Measurements from ENCODE around the gene SAV1. TPM values are rescaled to one million over a fixed set of nuclear protein-coding genes. Genes with fewer than 3 reads are reported as not detected.

SAV1 gene
- 10 to 100 TPM; 11.2 to 58.0 (median 26.2) TPM for total RNA-seq
- polyA plus RNA-seq = 10 to 100 TPM; 19.0 to 37.0 (median 25.7) TPM
- long read RNA-seq, donor 1, partial matches to known transcripts = 0 of 4 reads
- long read RNA-seq, donor 1, other reads (novel, unspliced or antisense) = 0 of 4 reads
- long read RNA-seq, donor 2, partial matches to known transcripts = 0 of 3 reads
- long read RNA-seq, donor 2, other reads (novel, unspliced or antisense) = 0 of 3 reads
- long read RNA-seq, donor 3, partial matches to known transcripts = 0 of 1 reads
- long read RNA-seq, donor 3, other reads (novel, unspliced or antisense) = 0 of 1 reads
- long read RNA-seq, donor 4 = 0 reads
- long read RNA-seq, donor 5, transcript SAV1-201 (5 exons, 3,063 nt) = major isoform, 8 of 9 reads
- long read RNA-seq, donor 5, partial matches to known transcripts = 0 of 9 reads
- long read RNA-seq, donor 5, other reads (novel, unspliced or antisense) = 0 of 9 reads
- long read RNA-seq, donor 6, transcript SAV1-201 (5 exons, 3,063 nt) = major isoform, 8 of 12 reads
- long read RNA-seq, donor 6, partial matches to known transcripts = 0 of 12 reads
- long read RNA-seq, donor 6, other reads (novel, unspliced or antisense) = 0 of 12 reads
- long read RNA-seq, donor 7, partial matches to known transcripts = 0 of 6 reads
- long read RNA-seq, donor 7, other reads (novel, unspliced or antisense) = 0 of 6 reads
- long read RNA-seq, donor 8, transcript SAV1-201 (5 exons, 3,063 nt) = major isoform, 5 of 6 reads
- long read RNA-seq, donor 8, partial matches to known transcripts = 0 of 6 reads
- long read RNA-seq, donor 8, other reads (novel, unspliced or antisense) = 0 of 6 reads
- long read RNA-seq, donor 9, partial matches to known transcripts = 0 of 4 reads
- long read RNA-seq, donor 9, other reads (novel, unspliced or antisense) = 0 of 4 reads
- long read RNA-seq, donor 10, partial matches to known transcripts = 0 of 1 reads
- long read RNA-seq, donor 10, other reads (novel, unspliced or antisense) = 0 of 1 reads

GRCh38 chr14:50667996-50668825 is at the start of gene SAV1:
Gene SAV1 (minus strand): TSS chr14:50668306. CDS start chr14:50667967, 339 bp downstream.
- DNase-seq = peak; percentile 84 to 94
- Histone ChIP-seq H3K36me3 (peaks cover 0 to 11% (median 7%) of the 10 kb centered on the region in 4 donors), H3K4me1 (peaks cover 7 to 43% (median 26%) of the 10 kb centered on the region in 4 donors), H3K9me3 (no peaks in the 10 kb centered on the region), H3K4me3 (peak within 1 kb of the TSS; percentile 62 to 87 (median 80)), H3K27me3 (no peaks in the 10 kb centered on the region), H3K27ac (peak within 1 kb of the TSS; percentile 96 to 99 (median 98))
- 0 to 2% (median 0%) methylated on average over 13 to 92 of the region's 92 CpGs for WGBS, 5 donors
- TF ChIP-seq POLR2AphosphoS5 (IDR thresholded peaks at IDR 0.05) = peak; percentile 80 to 96 (median 86)
- TF ChIP-seq EP300 (IDR thresholded peaks at IDR 0.05) = no peak
- TF ChIP-seq CTCF (IDR thresholded peaks at IDR 0.05) = no peak
- peak in 1 of 4 donors; percentile 80 for TF ChIP-seq POLR2A (IDR thresholded peaks at IDR 0.05)
- intact Hi-C loops (cut with DNase I; ENCODE audit: low total_unique reads) = no loop called here

- Histone ChIP-seq H3K9me3 (no peaks in the 10 kb centered on the region), H3K4me3 (no peak overlapping the region), H3K27me3 (no peaks in the 10 kb centered on the region), H3K36me3 (peaks cover 0 to 15% (median 11%) of the 10 kb centered on the region in 4 donors), H3K27ac (no peak overlapping the region), H3K4me1 (no peaks in the 10 kb centered on the region)
- 43 to 63% (median 50%) methylated on average over 7 of the region's 7 CpGs for WGBS, 5 donors
- intact Hi-C loops (cut with DNase I; ENCODE audit: low total_unique reads) = no loop called here
- TF ChIP-seq POLR2AphosphoS5 (IDR thresholded peaks at IDR 0.05) (no peak), CTCF (IDR thresholded peaks at IDR 0.05) (no peak), EP300 (IDR thresholded peaks at IDR 0.05) (no peak), POLR2A (IDR thresholded peaks at IDR 0.05) (no peak)
- no peak for DNase-seq
Observed at GRCh38 chr14:50717811-50718210, 49.7 kb upstream of the SAV1 start.

- H3K9me3 ChIP-seq = no peaks in the 10 kb centered on the region
- H3K27ac ChIP-seq = no peak overlapping the region
- peak in 1 of 2 donors; percentile 64 for DNase-seq
- WGBS, 5 donors = 59 to 86% (median 64%) methylated on average over 2 of the region's 2 CpGs
- TF ChIP-seq CTCF (IDR thresholded peaks at IDR 0.05) = peak in 4 of 7 experiments; percentile 21 to 35 (median 30)
- TF ChIP-seq POLR2AphosphoS5 (IDR thresholded peaks at IDR 0.05) = no peak
- TF ChIP-seq POLR2A (IDR thresholded peaks at IDR 0.05) = no peak
- intact Hi-C loops (cut with DNase I; ENCODE audit: low total_unique reads) = no loop called here
- no peaks in the 10 kb centered on the region for H3K4me1 ChIP-seq
- H3K36me3 ChIP-seq = no peaks in the 10 kb centered on the region
- no peaks in the 10 kb centered on the region for H3K27me3 ChIP-seq
- H3K4me3 ChIP-seq = no peak overlapping the region
Observed at GRCh38 chr14:50714450-50715073, 46.5 kb upstream of the SAV1 start.

All from stomach (tissue), 19 donors.